Measurements from ENCODE around the gene CLEC2D.

GRCh38 chr12:9697619-9698018 lies 28.1 kb downstream of the CLEC2D start:
- TF ChIP-seq CTCF (IDR thresholded peaks at IDR 0.05; ENCODE audit: low read depth, low read length, missing input control) (no peak), REST (IDR thresholded peaks at IDR 0.05) (no peak), ZBTB33 (IDR thresholded peaks at IDR 0.05) (no peak), TAF1 (conservative IDR thresholded peaks at IDR 0.05) (no peak), EGR1 (IDR thresholded peaks at IDR 0.05; ENCODE audit: low read depth in 2 of 2) (no peak), RAD21 (IDR thresholded peaks at IDR 0.05) (no peak), JUND (IDR thresholded peaks at IDR 0.05) (no peak), MAX (IDR thresholded peaks at IDR 0.05) (no peak), GABPA (IDR thresholded peaks at IDR 0.05 in 1 of 2, conservative IDR thresholded peaks at IDR 0.05 in 1 of 2) (no peak)

All from liver (tissue), 3 donors.